Measurements from ENCODE around the gene LMF2.

LMF2 gene

DNA sequence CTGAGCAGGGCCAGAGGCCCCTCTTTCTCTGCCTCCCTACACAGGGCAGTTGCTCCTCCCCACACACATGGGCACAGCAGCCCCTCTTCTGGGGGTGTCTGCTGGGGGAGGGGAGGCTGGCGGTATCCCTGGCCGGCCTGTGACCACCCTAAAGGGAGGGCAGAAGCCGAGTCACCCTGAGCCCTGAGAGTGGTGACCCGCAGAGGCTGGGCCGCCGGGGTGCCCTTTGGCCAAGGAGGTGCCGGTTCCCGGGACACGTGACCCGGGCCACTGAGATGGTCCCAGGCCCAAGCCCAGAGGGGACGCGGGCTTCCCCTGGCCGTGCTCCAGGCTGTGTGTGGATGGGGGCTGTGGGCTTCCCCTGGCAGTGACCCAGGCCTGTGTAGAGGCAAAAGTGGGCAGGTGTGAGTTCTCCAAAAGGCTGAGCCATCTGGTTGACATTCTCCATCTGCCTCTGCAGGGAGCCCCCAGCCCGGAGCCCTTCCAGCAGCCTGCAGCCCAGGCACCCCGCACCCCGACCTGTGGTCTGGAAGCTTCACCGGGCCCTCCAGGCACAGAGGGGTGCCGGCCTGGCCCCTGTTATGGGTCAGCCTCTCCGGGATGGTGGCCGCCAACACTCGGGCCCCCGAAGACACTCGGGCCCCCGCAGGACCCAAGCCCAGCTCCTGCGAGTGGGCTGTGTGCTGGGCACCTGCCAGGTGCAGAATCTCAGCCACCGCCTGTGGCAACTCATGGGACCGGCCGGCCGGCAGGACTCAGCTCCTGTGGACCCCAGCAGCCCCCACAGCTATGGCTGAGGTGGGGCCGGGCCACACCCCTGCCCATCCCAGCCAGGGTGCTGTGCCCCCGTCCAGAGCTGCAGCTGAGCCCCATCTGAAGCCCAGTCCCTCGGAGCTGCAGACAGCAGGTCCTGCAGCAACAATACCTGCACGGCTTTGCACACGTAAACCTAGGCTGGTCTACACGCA, 25.1 kb downstream of the LMF2 start:
- DNase-seq (ENCODE audit: low read depth in 3 of 3), result no peak

- DNase-seq (ENCODE audit: low read depth in 3 of 3), result peak in 2 of 3 donors; percentile 41 to 60
Observed at GRCh38 chr22:50481440-50482106, 25.9 kb downstream of the LMF2 start, which contains the start of gene ADM2. TSS of gene ADM2 (plus strand) at chr22:50481543. CDS start at chr22:50481848, 305 bp downstream.

GRCh38 chr22:50481045-50481439, 26.5 kb downstream of the LMF2 start:
- no peak for DNase-seq (ENCODE audit: low read depth in 3 of 3)

DNA sequence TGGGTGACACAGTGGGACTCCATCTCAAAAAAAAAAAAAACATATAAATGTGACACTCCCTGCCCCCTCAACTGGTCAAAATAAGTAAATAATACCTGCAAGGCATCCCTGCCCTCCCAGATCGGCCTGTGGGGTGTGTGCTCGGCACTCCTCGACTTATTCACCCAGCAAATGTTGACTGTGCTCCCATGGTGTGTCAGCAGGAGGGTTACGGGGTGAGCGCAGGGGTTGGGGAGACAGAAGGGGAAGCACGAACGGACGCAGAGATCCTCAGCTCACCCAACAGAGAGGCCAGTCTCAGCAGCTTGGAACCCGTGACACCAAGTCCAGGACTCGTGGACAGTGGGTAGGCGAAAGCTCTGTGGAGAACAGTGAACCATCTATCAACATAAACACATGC, 27.8 kb downstream of the LMF2 start:
- no peak for DNase-seq (ENCODE audit: low read depth in 3 of 3)

GRCh38 chr22:50477923-50478322, 29.6 kb downstream of the LMF2 start:
- DNase-seq (ENCODE audit: low read depth in 3 of 3), result no peak

GRCh38 chr22:50476868-50477267, 30.6 kb downstream of the LMF2 start:
- DNase-seq (ENCODE audit: low read depth in 3 of 3), result no peak

- DNase-seq (ENCODE audit: low read depth in 3 of 3), result no peak
Observed at GRCh38 chr22:50475652-50476002, 31.9 kb downstream of the LMF2 start.

DNA sequence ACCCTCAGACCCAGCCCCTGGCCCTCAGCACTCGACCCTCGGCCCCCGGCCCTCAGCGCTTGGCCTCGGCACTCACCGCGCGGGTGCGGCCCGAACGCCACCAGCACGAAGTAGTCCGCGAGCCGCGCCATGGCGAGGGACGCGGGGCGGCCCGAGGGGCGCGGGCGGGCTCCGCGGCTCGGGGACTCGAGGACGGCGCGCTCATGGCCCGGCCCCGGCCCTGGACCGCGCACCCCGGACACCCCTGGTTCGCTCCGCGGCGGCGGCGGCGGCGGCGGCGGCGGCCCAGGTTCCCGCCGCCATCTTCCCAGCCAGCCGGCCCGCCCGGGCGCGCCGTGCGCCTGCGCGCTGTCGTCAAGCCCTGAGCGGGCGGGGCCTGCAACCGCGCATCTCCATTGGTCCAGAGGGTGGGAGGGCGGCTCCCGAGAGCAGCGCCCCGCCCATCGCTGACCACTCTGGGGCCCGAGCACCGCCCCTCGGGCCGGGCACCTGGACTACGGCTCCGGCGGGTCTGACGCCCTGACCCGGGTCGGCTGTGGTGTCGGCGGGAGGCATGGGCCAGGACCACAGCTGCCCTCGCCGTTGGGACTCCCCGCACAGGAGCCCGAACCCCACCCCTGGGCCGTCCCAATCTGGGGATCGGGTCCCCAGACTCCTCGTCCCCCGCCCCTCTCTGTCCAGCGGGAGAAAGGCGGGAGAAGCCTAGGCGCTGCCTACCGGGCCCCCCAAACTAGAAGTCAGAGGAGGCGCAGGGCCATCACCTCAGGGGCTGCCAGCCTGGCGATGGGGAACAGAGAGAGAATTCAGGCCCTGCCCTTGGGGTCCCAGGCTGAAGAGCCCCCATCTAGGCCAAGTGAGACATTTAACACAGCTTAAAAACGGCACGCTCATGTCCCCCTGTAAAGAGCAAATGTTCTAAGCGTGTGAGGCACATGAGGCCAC, 32.5 kb downstream of the LMF2 start, which contains the start of gene SBF1:
Gene SBF1, minus strand, starts transcription at position 326 of the 942 bp plus-strand sequence. Its CDS starts 195 bp downstream, at position 131.
- peak; percentile 71 to 88 (median 80) for DNase-seq (ENCODE audit: low read depth in 3 of 3)

- DNase-seq (ENCODE audit: low read depth in 3 of 3), result no peak
Observed at GRCh38 chr22:50473855-50474671, 33.4 kb downstream of the LMF2 start.

- DNase-seq (ENCODE audit: low read depth in 3 of 3), result no peak
Observed at GRCh38 chr22:50473088-50473487, 34.4 kb downstream of the LMF2 start.

GRCh38 chr22:50471962-50472361, 35.5 kb downstream of the LMF2 start:
- no peak for DNase-seq (ENCODE audit: low read depth in 3 of 3)

DNA sequence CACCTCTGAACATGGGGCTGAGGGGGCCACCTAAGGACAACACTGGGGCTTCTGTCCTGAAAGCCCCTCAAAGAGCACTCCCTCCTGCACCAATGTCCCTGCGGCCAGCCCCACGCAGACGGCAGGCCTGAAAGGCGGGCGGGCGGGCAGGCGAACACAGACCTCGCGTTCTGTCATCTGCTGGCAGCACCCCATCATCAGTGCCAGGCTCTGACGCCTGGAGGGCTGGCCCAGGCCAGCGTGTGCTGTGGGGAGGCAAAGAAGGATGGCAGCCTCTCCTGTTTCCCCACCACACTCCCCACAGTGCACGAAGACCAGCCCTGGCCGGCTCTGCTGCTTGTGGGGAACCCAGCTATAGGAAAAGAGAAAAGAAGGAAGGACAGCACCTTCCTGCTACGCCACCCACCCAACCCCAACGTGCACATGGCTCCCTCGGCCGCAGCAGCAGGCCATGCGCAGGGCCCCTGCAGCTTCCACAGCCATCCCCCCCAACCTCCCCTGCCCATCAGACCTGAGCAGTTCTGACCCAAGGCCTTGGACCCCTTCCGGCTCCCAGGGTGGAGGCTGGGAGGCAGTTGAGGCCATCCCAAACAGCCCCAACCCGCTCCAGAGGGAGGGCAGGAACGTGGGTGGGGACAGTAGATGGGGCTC, 36.2 kb downstream of the LMF2 start:
- no peak for DNase-seq (ENCODE audit: low read depth in 3 of 3)

GRCh38 chr22:50470491-50470890, 37.0 kb downstream of the LMF2 start:
- DNase-seq (ENCODE audit: low read depth in 3 of 3), result no peak

DNA sequence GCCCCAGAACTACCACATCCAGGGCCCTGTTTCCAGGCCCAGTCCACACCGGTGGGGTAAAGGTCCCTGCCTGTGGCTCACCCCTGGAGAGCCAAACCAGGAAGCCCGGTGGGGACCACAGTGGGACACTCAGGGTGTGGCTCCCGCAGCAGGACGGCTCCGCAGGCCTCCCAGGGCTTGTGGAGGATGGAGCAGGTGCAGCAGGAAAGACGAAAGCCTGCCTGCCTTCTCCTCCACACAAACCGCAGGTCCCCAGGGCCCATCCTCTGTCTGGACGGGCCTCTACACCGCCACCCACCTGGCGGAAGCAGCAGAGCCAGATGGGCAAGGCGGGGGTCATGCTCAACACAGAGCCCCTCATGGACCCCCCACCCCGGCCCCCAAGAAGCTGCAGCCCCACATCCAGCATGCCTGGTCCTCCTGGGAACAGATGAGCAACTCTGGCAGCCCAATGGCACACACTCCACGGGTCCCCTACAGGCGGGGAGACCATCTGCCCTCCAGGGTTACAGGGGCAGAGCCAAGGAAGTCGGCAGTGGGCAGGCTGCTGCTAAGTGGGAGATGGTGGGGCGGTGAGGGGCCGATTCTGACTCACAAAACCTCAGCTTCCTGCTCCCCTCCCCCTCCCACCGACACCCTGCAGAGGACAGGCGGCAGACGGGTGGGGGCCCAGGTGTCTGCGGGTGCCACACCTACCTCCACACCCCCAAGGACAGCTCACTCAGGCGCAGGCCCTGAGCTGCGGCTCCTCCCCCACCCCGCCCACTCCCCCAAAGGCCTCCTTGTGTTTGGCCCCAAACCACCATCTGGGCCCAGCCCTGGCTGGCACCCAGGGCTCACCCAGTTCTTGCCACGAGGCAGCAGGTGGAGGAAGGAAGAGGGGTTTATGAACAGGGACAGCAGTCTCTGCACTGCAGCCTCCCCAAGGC, 37.9 kb downstream of the LMF2 start:
- peak; percentile 66 to 95 (median 88) for DNase-seq (ENCODE audit: low read depth in 3 of 3)

GRCh38 chr22:50468626-50469025, 38.9 kb downstream of the LMF2 start:
- no peak for DNase-seq (ENCODE audit: low read depth in 3 of 3)

DNA sequence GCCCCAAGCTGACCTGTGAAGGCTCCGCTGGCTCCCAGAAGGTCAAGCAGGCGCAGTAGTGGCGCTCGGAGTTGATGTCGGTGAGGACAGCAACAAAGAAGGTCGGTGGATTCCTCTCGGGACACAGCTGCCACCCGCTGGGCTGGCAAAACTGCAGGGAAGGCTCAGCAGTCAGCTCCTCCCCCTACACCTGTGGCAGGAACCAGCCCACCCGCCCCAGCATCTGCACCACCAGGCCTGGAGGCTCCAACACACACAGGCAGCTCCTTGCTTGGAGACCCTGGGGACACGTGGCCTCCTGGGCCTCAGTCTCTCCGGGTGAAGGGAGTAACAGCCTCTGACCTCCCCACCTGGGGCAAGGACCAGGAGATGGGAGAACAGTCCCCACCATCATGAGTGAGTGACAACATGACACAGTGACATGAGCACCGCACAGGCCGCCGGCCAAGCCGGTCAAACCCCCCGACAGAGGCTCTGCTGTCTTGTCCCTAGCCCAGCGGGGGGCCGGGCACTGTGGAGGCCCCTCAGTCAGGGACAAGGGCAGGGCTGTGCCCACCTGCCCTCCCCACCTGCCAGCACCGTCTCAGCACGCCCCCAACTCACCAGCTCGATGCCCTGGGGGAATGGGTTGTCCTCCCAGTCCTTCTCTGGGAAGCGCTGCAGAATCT, 39.6 kb downstream of the LMF2 start:
- no peak for DNase-seq (ENCODE audit: low read depth in 3 of 3)

GRCh38 chr22:50467341-50467740, 40.2 kb downstream of the LMF2 start:
- no peak for DNase-seq (ENCODE audit: low read depth in 3 of 3)

DNA sequence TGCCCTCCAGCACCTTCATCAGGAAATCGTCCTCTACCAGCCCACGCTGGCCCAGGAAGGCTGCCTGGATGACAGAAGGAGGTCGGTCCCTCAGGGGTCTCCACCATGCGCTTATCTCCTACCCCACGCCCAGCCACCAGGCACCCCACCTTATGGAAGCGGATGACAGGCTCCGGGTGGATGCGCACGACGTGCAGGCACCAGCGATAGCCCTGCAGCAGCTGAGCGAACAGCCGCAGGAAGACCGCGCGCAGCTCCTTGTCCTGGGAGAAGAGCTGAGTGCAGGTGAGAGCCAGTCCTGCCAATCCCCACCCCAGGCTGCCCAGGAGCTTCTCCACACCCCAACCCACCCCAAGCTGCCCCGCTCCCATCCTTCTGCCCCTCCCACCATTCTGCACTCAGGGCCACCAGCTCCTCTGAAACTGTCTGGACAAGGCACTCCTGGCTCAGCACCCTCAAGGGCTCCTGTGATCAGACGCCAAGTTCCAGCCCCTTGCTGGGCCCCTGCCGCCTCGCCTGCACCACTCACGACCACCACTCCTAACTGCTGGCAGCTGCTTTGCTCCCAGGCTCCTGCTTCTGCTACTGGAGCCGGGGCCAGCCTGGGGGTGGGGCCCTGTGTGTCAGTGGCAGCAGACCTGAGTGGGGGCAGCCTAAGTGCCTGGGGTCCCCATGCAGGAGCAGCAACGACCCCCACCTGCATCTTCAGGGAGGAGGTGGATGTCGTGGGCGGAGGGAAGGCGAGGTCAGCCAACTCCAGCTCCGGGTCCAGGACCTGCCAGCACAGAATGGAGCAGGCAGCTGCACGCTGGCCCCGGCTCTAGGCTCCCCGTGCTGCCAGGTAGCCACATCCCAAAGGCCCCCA, 42.2 kb downstream of the LMF2 start:
- no peak for DNase-seq (ENCODE audit: low read depth in 3 of 3)

Data from stimulated activated CD4-positive, alpha-beta T cell treated with anti-CD3 and anti-CD28 coated beads, TNF-alpha, amount 100 ng/mL, for 48 hours (primary cell).